Measurements from ENCODE around the gene PACRG. TPM values are rescaled to one million over a fixed set of nuclear protein-coding genes. Genes with fewer than 3 reads are reported as not detected.

PACRG gene
- total and polyA plus RNA-seq, 2 of the 8 experiments (the other 6 are each of a cell fraction or from before 2014, with no cell fraction given) = 0.44 to 0.54 TPM

DNA sequence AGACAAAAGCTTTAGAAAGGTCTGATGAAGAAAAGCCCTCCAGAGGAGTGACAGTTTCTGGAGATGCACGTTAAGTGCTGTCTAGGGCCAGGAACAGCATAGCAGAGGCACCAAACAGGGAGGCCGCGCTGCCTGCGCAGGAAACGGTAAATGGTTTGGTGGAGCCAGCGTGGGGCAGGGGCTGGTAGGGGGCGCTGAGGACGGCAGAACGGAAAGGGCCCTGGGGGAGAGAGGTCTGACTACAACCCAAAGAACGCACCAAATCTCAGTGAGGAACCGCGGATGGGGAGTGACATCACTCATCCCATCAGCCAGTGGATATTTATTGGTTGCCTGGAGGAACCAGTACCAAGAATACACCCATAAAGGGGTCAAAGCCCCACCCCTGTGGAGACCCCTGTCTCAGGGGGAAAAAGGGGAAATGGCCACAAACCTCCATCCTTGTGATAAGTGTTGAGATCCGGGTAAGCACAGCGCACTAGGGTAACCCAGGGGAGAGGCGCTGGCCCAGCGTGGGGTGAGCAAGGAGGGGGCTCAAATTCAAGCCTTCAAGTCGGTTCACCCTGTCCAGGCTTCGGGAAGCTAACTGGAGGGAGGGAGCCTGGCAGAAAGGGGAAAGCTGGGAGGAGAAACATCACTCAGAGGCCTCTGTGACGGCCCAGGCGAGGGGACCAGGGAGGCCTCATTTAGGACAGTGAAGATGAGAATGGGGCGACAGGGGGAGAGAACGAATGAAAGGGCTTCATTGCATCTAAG, 437.6 kb downstream of the PACRG start:
- Histone ChIP-seq H4K91ac (replicated peaks; ENCODE audit: insufficient read length, low read length) (no peak overlapping the region), H3K79me1 (ENCODE audit: low read depth, low read length) (no peaks in the 10 kb centered on the region), H3K27ac (ENCODE audit: low read depth, low read length) (no peak overlapping the region), H3K4me1 (replicated peaks in 1 of 4; ENCODE audit: control insufficient read depth in 3 of 4, insufficient read depth in 4 of 4, low read length in 3 of 4) (no peaks in the 10 kb centered on the region), H3K14ac (ENCODE audit: insufficient read length) (no peak overlapping the region), H3K4me2 (ENCODE audit: insufficient read depth in 1 of 2, low read depth in 2 of 2, low read length in 2 of 2) (no peak overlapping the region), H3K56ac (replicated peaks; ENCODE audit: insufficient read length, low read depth, low read length) (no peak overlapping the region), H3K79me2 (ENCODE audit: control insufficient read depth in 1 of 2, insufficient read depth in 2 of 2, low read length in 2 of 2) (no peaks in the 10 kb centered on the region), H3K4me3 (ENCODE audit: extremely low read depth in 1 of 4, insufficient read depth in 2 of 4, low read depth in 3 of 4, low read length in 4 of 4) (no peak overlapping the region), H3K18ac (ENCODE audit: extremely low read depth, low read length) (no peak overlapping the region), H3K36me3 (ENCODE audit: control insufficient read depth in 2 of 4, insufficient read depth in 4 of 4, low read length in 3 of 4) (no peaks in the 10 kb centered on the region), H2AK5ac (ENCODE audit: low read depth, low read length) (no peak overlapping the region), H2BK15ac (ENCODE audit: low read length) (no peak overlapping the region), H3K4ac (replicated peaks; ENCODE audit: insufficient read length, low read depth, low read length) (no peak overlapping the region), H3K23ac (ENCODE audit: insufficient read length) (no peak overlapping the region), H3K9ac (replicated peaks in 1 of 4; ENCODE audit: extremely low read depth in 1 of 4, low read depth in 3 of 4, low read length in 3 of 4) (no peak overlapping the region), H4K8ac (ENCODE audit: extremely low read depth, insufficient read depth, low read length) (no peak overlapping the region), H2BK120ac (replicated peaks; ENCODE audit: low read depth, low read length) (no peak overlapping the region), H2BK12ac (ENCODE audit: low read depth, low read length) (no peak overlapping the region), H2AFZ (ENCODE audit: low read length) (no peak overlapping the region), H3K23me2 (ENCODE audit: low read depth, low read length) (no peaks in the 10 kb centered on the region), H2BK20ac (ENCODE audit: low read length) (no peak overlapping the region), H2BK5ac (ENCODE audit: low read depth, low read length) (no peak overlapping the region), H3K9me3 (ENCODE audit: insufficient read depth in 2 of 2, low read depth in 1 of 2, low read length in 1 of 2) (peaks cover 0 to under 1% of the 10 kb centered on the region in 2 experiments; a peak in 2 of 4 replicates), H3K27me3 (replicated peaks in 1 of 4; ENCODE audit: control insufficient read depth in 3 of 4, extremely low read depth in 1 of 4, insufficient read depth in 3 of 4, low read length in 3 of 4) (no peaks in the 10 kb centered on the region), H4K20me1 (replicated peaks in 1 of 2; ENCODE audit: control insufficient read depth in 1 of 2, insufficient read depth in 2 of 2, low read length in 2 of 2) (no peaks in the 10 kb centered on the region), H4K5ac (ENCODE audit: insufficient read length, low read depth, low read length) (no peak overlapping the region)
- ChIA-PET CTCF (ENCODE audit: partially characterized antibody) (interaction anchor here (0.6 to 1.0 kb wide), 2 partner anchors 95 to 211 kb away, joined by 3 read pairs; no protein-coding TSS in a partner anchor), POLR2A (ENCODE audit: partially characterized antibody) (no interaction called here)
- DNase-seq (ENCODE audit: low read depth in 1 of 2, low spot score in 2 of 2) = no peak
- no peak for FAIRE-seq
- WGBS, 2 experiments (ENCODE audit: extremely low coverage in 1 of 2, insufficient coverage in 1 of 2, insufficient read length in 1 of 2, insufficient replicate concordance in 2 of 2, low coverage in 1 of 2, low lambda C conversion rate in 2 of 2, missing lambda C conversion rate in 1 of 2) = 81% methylated on average over 19 of the region's 22 CpGs; no CpG with 5 or more reads in 1 of the 2 experiments
- peak in 1 of 2 experiments; percentile 19; a peak in 1 of 4 replicates for TF ChIP-seq RAD21 (IDR thresholded peaks at IDR 0.05 in 1 of 2, conservative IDR thresholded peaks at IDR 0.05 in 1 of 2; ENCODE audit: low read depth in 2 of 2, low read length in 2 of 2)
- TF ChIP-seq, protein P1, sequence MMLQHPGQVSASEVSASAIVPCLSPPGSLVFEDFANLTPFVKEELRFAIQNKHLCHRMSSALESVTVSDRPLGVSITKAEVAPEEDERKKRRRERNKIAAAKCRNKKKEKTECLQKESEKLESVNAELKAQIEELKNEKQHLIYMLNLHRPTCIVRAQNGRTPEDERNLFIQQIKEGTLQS (IDR thresholded peaks at IDR 0.05; ENCODE audit: insufficient read depth, low read depth, low read length) = no peak
- no peak for TF ChIP-seq ZNF274 (IDR thresholded peaks at IDR 0.05; ENCODE audit: borderline replicate concordance, extremely low read depth, low read length)
- TF ChIP-seq GTF2F1 (IDR thresholded peaks at IDR 0.05; ENCODE audit: borderline replicate concordance, low read depth, low read length) = no peak
- no peak for TF ChIP-seq EP300 (IDR thresholded peaks at IDR 0.05; ENCODE audit: borderline replicate concordance in 1 of 2, low read depth in 2 of 2, low read length in 2 of 2)
- no peak for TF ChIP-seq BCL11A (IDR thresholded peaks at IDR 0.05; ENCODE audit: low read depth in 2 of 2, low read length in 2 of 2)
